LNCaP clone FGC (cell line): ENCODE data around the gene PAPLN.

Source experiments
- DNase-seq: peaks from one replicate; pipeline ENCODE4 v3.0.0-alpha.2; 2011; ENCODE audit warnings: low read depth
- H3K4me3 ChIP-seq: 2 replicates; pipeline ENCODE4 v1.5.1; 2011; ENCODE audit warnings: mild to moderate bottlenecking, low read depth, low read length, control low read depth
- TF ChIP-seq, protein P1 (sequence below): IDR thresholded peaks from 2 replicates; pipeline ENCODE4 v1.5.1; 2012; ENCODE audit warnings: mild to moderate bottlenecking; ENCODE audit not compliant: control insufficient read depth, insufficient read depth; ENCODE audit errors: extremely low read depth

Gene PAPLN

DNA sequence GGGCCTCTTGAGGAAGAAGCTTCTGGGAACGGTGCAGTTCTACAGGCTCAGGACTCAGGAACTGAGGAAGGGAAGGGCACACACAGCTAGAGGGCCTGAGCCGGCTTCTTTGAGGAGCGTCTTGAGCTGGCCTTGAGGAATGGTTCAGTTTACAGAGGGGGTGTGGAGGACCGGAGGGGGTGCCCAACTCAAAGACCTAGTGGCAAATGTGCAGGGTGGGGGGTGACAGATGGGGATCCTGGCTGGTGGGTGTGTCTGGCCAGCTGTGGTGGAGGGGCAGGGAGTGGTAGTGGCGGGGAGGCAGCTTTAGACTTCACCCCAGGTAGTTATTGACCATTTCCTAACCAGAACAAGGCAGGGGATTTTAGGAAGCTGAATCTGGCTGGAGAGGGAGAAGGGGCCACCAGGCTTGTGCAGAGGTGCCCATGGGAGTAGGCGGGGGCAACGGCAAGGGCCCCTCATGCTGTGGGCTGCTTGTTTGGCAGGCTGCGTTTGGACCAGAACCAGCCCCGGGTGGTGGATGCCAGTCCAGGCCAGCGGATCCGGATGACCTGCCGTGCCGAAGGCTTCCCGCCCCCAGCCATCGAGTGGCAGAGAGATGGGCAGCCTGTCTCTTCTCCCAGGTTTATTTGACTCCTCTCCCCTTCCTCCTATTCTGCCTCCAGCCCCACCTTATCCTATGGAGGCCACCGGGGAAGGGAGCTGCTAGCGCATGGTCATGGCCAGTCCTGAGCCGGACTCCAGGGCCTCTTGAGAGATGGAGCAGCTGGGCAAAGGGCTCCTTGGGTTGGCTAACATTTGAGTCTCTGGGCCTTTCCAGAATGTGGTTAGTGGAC, 27.8 kb downstream of the PAPLN start:
- no peak for DNase-seq
- TF ChIP-seq, protein P1, sequence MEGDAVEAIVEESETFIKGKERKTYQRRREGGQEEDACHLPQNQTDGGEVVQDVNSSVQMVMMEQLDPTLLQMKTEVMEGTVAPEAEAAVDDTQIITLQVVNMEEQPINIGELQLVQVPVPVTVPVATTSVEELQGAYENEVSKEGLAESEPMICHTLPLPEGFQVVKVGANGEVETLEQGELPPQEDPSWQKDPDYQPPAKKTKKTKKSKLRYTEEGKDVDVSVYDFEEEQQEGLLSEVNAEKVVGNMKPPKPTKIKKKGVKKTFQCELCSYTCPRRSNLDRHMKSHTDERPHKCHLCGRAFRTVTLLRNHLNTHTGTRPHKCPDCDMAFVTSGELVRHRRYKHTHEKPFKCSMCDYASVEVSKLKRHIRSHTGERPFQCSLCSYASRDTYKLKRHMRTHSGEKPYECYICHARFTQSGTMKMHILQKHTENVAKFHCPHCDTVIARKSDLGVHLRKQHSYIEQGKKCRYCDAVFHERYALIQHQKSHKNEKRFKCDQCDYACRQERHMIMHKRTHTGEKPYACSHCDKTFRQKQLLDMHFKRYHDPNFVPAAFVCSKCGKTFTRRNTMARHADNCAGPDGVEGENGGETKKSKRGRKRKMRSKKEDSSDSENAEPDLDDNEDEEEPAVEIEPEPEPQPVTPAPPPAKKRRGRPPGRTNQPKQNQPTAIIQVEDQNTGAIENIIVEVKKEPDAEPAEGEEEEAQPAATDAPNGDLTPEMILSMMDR: no peak
- no peak overlapping the region for H3K4me3 ChIP-seq

DNA sequence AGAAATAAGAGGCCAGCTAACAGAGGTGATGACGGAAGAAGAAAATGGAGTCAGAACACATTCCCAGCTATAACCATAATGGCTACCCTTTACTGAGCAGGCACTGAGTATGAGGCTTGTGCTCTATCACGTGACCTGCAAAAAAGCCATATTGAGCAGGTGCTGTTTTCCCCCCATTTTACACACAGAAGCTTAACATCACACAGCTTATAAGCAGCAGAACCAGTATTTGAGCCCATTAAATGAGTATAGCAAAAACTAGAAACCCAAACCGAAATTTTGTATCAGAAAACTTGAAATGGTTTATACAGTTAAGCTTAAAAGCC, 28.4 kb downstream of the PAPLN start:
- no peak for DNase-seq
- H3K4me3 ChIP-seq: no peak overlapping the region

DNA sequence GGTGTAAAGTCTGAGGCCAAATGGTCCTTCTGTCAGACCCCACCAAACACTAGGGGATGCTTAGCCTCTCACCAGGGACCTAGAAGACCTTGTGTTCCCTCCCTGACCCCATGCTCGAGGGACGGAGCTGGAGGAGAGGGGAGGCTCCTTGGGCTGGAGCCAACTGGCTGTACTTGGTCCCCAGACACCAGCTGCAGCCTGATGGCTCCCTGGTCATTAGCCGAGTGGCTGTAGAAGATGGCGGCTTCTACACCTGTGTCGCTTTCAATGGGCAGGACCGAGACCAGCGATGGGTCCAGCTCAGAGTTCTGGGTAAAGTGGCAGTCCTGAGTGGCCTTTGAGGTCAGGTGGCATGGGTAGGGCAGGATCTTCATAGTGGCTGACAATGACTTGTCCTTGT, 29.0 kb downstream of the PAPLN start:
- no peak for DNase-seq

More for the DNA sequence above, 28.4 kb downstream of the PAPLN start:
- TF ChIP-seq, protein P1: no peak

DNA sequence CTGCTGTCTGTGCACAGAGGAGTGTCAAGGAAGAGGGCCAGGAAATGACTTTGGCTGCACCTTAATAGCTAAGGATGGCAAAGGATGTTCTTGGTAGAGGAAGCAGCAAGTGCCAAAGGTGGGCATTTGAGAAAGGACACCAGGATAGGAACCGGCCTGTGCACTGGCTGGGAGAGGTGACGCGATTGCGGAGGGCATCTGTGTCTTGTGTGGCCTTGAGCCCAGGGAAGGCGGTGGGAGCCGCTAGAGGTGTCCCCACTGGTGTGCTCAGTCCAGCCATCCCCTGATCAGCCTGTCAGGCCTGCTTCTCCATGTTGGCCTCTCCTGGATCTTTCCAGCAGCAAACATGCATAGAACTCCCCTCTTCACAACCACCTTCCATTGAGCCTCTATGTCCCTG, 30.2 kb downstream of the PAPLN start:
- TF ChIP-seq, protein P1: no peak
- no peak overlapping the region for H3K4me3 ChIP-seq
- DNase-seq: no peak

More for the DNA sequence above, 29.0 kb downstream of the PAPLN start:
- TF ChIP-seq, protein P1: no peak
- H3K4me3 ChIP-seq: no peak overlapping the region

DNA sequence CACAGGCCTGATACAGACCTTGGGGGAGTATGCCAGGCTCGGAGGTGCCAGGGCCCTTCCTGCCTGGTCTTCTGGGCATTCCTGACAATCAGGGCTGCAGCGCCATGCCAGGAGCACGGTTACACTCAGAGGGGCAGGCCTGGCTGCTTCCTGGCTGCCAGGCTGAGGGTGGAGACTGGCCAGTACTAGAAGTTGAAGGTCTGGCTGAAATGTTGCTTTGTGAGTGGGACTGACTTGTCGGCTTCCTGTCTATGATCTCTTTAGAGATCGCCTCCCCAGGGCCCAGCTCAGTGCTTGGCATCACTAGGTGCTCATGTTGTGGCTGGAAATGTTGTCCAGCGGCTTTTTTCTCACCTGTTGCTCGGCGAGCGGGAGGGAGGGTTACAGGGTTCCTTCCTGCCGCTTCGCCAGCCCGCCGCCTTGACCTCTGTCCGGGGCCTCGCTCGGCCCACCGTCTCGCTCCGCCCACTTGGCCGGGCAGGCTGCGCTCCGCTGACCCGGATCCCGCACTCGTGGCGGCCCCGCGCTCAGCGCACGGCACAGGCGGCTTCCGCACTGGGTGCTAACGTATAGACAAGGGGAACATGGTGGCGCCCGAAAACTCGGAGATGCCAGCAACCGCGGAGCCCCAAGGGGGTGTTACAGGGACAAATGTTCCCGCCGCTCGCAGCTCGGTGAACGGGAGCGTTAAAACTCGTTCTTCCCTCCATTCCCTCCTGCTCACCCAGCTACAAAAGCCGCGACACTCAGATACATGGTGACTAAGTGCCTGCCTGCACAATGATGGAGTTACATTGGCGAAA, 32.6 kb downstream of the PAPLN start:
- DNase-seq: no peak
- TF ChIP-seq, protein P1: no peak
- H3K4me3 ChIP-seq: no peak overlapping the region

DNA sequence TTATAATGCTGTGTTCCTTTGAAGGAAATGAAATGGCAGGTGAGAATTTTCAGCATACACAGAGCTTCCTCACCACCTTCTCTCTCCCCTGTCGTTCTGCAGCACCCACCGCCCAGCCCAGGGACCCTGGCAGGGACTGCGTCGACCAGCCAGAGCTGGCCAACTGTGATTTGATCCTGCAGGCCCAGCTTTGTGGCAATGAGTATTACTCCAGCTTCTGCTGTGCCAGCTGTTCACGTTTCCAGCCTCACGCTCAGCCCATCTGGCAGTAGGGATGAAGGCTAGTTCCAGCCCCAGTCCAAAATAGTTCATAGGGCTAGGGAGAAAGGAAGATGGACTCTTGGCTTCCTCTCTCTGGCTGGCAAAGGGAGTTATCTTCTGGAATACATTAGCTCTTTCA, 35.1 kb downstream of the PAPLN start:
- TF ChIP-seq, protein P1: no peak
- H3K4me3 ChIP-seq: no peak overlapping the region
- DNase-seq: no peak

DNA sequence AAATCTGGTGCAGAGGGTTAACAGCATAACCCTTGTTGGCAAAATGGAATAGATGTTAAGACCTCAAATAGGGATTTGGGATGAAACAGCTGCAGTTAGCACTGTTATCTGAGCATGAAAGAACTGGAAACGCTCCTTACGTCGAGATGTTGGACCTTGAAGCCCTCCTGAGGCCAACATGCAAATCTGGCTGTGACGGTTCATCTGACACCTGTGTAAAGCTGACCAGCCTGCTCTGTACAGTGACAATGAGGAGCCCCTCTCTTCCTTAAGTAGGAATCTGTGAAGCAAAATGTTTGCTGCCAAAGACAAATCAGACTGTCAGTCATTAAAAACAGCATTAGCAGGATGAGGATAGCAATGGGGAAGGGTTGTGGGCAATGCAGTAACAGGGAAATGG, 36.5 kb downstream of the PAPLN start:
- no peak for DNase-seq
- H3K4me3 ChIP-seq: no peak overlapping the region
- TF ChIP-seq, protein P1: no peak
